Dermis microvascular lymphatic vessel endothelial cell (primary cell): ENCODE data around the gene PRKCZ. TPM values are rescaled to one million over a fixed set of nuclear protein-coding genes. Genes with fewer than 3 reads are reported as not detected.
A peak's percentile ranks its signal among the peaks of the same experiment; 100 is the strongest.
"Not testable (repeated sequence)": the region's sequence is repeated elsewhere in the genome, so short reads cannot be mapped to it uniquely, and the experiment has no call there.

Source experiments
- DNase-seq, 2 donors: peaks; one replicate each; pipeline versions ENCODE4 v3.0.0 to v3.0.0-alpha.2; 2010; ENCODE audit warnings: low read depth in 2 of 2
- total RNA-seq: library from RNA; depleted of rRNA; stranded (reverse); fragments of >200 nt; gene quantifications from 2 replicates; pipeline ENCODE4 v1.2.1, GENCODE V29; 2014

The PRKCZ gene
- total RNA-seq, 1 donor from 2014 or later, result 24.0 TPM

GRCh38 chr1:2084306-2084705 lies 34.1 kb downstream of the PRKCZ start:
- no peak for DNase-seq

GRCh38 chr1:2085080-2085479 lies 34.9 kb downstream of the PRKCZ start:
- no peak for DNase-seq

GRCh38 chr1:2086446-2087078 lies 36.4 kb downstream of the PRKCZ start:
- DNase-seq, result no peak

GRCh38 chr1:2087766-2088165 lies 37.6 kb downstream of the PRKCZ start:
- DNase-seq, result no peak

- peak; percentile 3 to 32 for DNase-seq
Measured at GRCh38 chr1:2088458-2088857, 38.2 kb downstream of the PRKCZ start.

- DNase-seq, result no peak
Measured at GRCh38 chr1:2089051-2089450, 38.8 kb downstream of the PRKCZ start.

GRCh38 chr1:2090216-2090890 lies 40.1 kb downstream of the PRKCZ start:
- no peak for DNase-seq

GRCh38 chr1:2091611-2092604 lies 41.7 kb downstream of the PRKCZ start:
- peak in 1 of 2 donors; percentile 30 for DNase-seq

GRCh38 chr1:2093055-2093454 lies 42.8 kb downstream of the PRKCZ start:
- DNase-seq, result no peak

GRCh38 chr1:2093636-2094035 lies 43.4 kb downstream of the PRKCZ start:
- no peak for DNase-seq

GRCh38 chr1:2094269-2095158 lies 44.3 kb downstream of the PRKCZ start:
- not testable (repeated sequence) for DNase-seq

- DNase-seq, result no peak
Measured at GRCh38 chr1:2095394-2095793, 45.2 kb downstream of the PRKCZ start.

GRCh38 chr1:2095981-2096736 lies 45.9 kb downstream of the PRKCZ start:
- DNase-seq, result no peak

GRCh38 chr1:2097386-2098300 lies 47.4 kb downstream of the PRKCZ start:
- no peak for DNase-seq

- no peak for DNase-seq
Measured at GRCh38 chr1:2098301-2098698, 48.1 kb downstream of the PRKCZ start.

- DNase-seq, result no peak
Measured at GRCh38 chr1:2098839-2099785, 48.9 kb downstream of the PRKCZ start.

- DNase-seq, result no peak
Measured at GRCh38 chr1:2099886-2100779, 49.9 kb downstream of the PRKCZ start.
